GM21447 (cell line): ENCODE results near the gene BABAM2.
"Not testable (repeated sequence)": the region's sequence is repeated elsewhere in the genome, so short reads cannot be mapped to it uniquely, and the experiment has no call there.

Source experiments
- ATAC-seq: cut with Tn5 transposase; IDR thresholded peaks from one replicate; pipeline ENCODE4 v1.9.1; 2021; ENCODE audit not compliant: unreplicated experiment

BABAM2 gene

DNA sequence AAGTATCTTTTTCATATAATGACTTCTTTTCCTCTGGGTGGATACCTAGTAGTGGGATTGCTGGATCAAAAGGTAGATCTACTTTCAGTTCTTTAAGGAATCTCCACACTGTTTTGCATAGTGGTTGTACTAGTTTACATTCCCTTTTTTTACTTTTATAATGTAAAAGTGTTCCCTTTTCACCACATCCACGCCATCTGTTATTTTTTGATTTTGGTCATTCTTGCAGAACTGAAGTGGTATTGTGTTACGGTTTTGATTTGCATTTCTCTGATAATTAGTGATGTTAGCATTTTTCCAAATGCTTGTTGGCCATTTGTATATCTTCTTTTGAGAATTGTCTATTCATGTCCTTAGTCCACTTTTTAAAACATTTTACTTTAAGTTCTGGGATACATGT is 127.9 kb downstream of the BABAM2 start:
- not testable (repeated sequence) for ATAC-seq

DNA sequence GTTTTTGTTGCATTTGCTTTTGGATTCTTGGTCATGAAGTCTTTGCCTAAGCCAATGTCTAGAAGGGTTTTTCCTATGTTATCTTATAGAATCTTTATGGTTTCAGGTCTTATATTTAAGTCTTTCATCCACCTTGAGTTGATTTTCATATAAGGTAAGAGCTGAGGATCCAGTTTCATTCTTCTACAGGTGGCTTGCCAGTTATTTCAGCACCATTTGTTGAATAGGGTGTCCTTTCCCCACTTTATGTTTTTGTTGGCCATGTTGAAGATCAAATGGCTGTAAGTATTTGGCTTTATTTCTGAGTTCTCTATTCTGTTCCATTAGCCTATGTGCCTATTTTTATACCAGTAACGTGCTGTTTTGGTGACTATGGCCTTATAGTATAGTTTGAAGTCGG is 129.0 kb downstream of the BABAM2 start:
- ATAC-seq: not testable (repeated sequence)

DNA sequence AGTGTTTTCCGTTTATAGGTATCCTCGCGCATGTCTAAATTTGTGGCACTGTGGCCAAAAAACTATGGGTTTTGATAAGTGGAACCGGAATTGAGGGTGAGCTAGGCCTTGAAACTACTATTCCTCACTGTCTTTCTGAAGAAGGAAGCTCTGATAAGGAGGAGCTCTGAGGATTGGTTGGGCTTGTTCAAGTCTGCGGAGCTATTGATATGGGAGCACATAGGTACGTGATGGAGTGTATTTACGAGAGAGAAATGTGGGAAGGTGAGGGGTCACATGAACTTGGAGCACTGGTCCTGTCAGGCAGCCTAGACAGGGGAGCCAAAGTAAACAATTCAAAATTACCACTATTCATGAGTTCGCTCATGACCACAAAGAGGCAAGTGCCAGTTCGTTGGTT is 131.4 kb downstream of the BABAM2 start:
- ATAC-seq: no peak

DNA sequence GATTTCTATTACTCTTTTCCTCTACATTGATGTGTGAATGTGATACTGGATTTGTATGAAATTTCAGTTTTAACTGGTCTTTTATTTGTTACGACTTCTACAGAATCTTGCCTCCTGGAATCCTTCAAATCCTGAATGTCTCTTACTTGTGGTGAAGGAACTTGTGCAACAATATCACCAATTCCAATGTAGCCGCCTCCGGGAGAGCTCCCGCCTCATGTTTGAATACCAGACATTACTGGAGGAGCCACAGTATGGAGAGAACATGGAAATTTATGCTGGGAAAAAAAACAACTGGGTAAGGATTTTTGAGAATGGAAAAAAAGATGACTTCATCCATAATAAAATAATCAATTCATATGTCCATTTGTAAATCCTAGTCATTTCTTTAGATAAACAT is 134.6 kb downstream of the BABAM2 start:
- ATAC-seq: no peak

DNA sequence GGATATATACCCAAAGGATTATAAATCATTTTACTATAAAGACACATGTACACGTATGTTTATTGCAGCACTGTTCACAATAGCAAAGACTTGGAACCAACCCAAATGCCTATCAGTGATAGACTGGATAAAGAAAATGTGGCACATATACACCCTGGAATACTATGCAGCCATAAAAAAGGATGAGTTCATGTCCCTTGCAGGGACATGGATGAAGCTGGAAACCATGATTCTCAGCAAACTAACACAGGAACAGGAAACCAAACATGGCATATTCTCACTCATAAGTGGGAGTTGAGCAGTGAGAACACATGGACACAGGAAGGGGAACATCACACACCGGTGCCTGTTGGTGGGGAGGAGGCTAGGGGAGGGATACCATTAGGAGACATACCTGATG is 135.7 kb downstream of the BABAM2 start:
- not testable (repeated sequence) for ATAC-seq

DNA sequence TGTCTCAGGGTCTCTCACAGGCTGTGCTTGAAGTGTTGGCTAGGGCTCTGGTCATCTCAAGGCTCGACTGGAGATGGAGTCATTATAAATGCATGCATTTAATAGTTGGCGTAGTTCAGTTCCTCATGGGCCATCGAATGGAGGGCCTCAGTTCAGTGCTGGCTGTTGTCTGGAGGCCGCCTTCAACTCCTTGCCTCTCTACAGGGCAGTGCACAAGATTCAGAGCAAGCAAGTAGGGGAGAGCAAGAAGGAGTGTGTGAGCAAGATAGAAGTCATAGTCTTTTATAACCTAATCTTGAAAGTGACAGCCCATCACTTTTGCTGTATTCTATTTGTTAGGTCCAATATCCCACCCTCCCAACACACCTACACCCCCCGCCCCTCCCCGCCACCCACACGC is 137.5 kb downstream of the BABAM2 start:
- no peak for ATAC-seq

DNA sequence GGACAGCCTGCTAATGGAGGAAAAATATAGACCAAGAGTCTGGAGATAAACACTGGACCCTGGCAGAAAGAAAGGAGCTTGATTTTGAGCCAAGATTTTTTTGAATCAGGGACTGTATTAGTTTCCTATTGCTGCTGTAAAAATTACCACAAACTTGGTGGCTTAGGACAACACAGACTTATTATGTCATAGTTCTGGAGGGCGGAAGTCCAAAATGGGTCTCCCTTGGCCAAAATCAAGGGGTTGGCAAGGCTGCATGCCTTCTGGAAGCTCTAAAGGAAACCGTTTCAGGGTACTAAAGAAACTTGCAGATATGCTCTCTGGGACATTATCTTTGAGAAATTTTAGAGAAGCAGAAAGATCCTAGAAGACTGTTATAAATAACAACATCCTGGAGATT is 140.1 kb downstream of the BABAM2 start:
- ATAC-seq: no peak

DNA sequence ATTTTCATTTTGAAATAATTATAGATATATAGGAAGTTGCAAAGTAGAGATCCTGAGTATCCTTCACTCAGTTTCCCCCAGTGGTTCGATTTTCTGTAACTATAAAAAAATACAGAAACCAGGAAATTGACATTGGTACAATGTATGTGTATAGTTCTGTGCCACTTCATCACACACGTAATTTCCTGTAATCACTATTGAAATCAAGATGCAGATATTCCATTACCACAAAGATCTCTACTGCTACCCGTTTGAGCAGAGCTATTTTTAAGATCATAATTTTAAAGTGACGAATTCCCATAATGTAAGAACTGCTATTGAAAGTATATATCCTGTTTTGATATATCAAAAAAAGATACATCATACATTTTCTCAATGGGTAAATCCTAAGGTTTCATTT is 142.3 kb downstream of the BABAM2 start:
- ATAC-seq: no peak

DNA sequence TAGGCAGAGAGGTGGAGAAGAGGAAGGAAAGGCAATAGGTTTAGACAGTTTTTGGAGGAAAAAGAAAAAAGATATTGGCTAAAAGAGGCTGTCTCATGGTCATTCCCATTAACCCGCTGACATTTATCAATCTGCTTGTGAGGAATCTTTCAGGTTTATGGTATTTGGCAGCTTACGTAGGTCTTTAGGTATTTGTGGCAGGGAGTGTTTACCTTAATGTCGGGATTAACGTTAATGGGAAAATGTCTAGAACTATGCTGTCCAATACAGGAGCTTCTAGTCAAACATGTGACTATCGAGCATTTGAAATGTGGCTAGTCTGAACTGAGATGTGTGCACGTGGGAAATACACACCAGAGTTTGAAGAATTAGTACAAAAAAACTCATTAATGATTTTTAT is 144.2 kb downstream of the BABAM2 start:
- no peak for ATAC-seq

DNA sequence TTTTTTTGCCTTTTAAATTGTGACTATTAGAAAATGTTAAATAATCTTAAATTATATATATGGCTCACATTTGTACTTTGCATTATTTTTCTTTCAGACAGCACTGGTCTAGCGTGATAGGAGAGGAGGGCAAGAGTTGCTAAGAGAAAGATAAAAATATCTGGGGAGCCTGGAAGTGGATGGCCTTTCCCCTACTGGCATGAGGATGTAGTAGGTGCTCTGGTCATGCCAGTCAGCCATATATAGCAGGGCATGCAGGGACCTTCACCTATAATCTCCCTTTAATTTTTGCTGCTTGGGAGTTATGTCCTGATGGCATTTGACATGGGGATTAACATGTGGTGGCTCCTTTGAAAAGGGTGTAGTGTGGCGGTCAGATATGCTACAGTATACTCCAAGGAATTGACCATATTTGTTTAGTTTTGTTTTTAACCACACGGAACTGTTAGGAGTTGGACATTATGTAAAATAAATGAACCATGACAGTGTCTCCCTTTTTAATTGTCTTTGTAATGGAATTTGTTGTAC is 144.7 kb downstream of the BABAM2 start:
- ATAC-seq: no peak

DNA sequence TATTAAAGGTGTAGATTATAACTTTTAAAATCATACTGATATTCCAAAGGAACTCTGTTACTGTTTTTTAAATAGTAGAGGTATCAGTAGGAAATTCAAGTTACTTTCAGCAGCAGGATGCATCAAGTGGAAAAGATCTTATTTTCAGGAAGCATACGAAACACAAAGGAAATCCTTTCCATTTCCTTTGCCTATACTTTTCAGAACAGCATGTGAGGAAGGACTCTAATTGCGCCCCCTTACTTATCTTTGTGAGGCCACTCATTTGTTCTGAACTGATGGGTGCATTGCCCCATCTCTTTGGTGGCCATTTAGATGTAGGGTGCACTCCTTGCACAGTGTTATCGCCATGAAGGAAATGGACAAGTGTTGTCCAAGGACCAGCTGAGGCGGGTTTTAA is 145.3 kb downstream of the BABAM2 start:
- ATAC-seq: no peak

DNA sequence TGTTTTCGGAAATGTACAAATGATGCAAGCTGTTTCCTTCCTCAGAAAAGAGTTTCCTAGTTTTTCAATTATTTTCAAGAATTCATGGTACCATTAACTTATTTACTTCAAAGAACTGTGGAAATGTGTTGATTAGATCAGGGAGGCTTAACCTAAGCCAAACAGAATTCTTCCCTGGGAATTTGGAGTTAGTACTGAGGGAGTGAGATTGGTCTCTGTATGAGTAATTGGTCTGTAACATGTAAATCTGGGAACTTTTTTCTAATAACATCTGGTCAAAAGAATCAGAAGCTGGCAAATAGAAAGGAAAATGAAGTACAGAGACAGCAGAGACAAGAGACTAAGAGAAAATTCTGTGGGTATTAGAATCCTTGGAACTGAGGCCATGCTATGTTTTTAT is 145.8 kb downstream of the BABAM2 start:
- ATAC-seq: no peak

DNA sequence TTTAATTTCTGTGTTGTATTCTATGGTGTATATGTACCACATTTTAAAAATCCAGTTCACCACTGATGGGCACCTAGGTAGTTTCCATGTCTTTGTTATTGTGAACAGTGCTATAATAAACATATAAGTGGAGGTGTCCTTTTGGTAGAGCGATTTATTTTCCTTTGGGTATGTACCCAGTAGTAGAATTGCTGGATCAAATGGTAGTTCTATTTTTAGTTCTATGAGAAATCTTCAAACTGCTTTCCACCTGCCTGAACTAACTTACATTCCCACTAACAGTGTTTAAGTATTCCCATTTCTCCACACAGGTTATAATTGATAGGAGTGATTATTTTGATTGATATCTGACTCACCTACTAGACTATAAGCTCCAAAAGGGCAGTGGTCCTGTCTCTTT is 148.2 kb downstream of the BABAM2 start:
- no peak for ATAC-seq

DNA sequence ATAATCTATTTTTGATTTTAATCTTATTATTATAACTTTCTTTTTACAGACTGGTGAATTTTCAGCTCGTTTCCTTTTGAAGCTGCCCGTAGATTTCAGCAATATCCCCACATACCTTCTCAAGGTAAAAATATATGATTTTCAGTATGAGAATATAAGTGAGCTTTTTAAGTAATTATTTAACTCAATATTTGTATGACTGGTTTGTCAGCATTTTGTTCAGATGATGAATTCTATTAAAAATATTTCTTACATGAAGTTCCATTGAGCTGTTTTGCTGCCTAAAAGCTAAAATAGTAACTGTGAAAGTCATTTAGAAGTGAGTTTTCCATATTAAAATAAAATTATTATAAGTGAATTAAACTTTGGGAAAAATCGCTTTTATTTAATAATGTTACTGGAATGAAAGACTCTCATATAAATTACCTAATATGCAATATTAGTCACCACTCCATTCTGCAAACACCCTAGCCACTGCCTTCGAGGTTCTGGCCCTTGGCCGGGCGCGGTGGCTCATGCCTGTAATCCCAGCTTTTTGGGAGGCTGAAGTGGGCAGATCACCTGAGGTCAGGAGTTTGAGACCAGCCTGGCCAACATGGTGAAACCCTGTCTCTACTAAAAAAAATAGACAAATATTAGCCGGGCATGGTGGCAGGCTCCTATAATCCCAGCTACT is 155.3 kb downstream of the BABAM2 start:
- no peak for ATAC-seq

DNA sequence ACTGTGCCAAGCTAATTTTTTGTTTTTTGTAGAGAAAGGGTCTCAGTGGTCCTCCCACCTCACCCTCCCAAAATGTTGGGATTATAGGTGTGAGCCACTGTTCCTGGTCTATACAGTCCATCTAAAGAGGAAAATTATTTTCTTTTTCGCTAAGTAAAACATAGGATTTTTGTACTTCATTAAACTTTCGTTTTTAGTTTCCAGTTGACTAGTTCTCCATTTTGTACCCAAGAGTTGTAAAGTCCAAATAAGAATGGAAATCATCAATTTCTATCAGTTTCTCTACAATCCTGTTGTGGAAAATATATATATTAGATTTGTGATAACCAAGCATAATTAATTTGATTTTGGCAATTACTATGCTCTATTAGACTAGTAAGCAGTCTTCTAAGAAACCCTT is 156.4 kb downstream of the BABAM2 start:
- ATAC-seq: no peak

DNA sequence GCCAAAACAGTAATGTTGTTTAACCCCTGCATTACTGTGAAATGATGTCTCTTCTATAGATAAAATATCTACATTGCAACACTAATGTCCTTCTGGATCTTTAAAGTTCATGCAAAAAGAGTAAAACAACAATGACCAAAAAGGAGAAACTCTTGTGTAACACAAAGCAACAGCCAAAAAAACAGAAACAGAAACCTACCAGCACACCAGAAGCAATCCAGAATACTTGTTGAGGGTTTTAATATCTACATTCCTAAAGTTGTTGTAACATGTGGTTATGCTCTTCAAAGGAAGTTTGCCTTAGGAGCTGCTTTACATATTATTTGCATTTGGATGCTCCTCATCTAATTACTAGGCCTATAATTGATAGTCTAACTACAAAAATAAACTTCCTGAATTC is 157.2 kb downstream of the BABAM2 start:
- ATAC-seq: no peak

DNA sequence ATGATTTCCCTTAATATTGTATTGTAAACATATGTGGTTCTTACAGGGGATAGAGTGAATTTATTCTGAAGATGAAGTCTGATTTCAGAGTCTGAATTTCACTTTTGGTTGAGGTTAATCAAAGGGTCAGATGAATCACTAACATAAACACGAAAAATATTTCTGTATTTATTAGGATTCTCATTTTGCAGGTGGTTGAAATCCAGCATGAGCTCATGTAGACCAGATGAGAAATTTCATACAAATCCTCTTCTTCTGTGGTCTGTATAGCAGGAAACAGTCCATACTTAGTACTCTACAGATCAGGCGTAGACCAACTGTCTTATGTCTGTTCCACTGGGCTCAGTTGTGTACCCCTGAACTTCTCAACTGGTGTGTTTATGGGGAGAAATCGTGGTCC is 157.8 kb downstream of the BABAM2 start:
- ATAC-seq: no peak

DNA sequence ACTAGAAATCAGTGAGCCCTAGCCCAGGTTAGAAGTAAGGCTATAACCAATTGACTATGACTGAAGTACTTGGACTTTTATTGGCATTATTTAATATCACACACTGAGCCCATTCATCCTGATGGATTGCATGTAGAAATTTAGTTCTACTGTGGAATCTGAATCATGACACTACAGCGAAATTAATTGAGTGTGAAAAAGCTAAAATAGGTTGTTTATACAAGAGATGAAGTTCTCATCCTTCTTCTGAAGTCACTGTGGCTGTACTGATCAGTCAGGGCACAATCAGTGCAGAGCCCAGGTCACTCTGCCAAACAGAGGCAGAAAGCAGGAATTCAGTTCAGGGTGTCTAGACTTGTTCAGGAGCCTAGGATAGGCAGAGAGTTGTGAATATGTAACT is 158.9 kb downstream of the BABAM2 start:
- ATAC-seq: no peak

DNA sequence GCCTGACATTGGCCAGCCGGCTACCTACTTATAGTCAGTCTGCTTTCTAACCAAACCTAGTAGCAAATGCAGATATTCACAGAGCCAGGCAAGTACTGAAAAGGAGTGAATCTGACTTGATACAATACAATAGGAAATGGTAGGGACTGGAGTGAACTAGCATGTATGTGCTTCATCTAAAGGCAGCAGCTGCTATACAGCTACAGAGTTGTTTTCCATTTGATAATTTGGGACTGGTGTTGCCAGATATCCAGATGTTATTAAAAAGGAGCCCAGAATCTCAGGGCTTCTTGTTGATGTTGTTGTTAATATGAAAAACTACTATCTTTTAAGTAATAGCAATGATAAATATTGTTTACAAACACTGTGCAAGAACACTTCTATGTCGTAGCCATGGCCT is 159.4 kb downstream of the BABAM2 start:
- no peak for ATAC-seq

DNA sequence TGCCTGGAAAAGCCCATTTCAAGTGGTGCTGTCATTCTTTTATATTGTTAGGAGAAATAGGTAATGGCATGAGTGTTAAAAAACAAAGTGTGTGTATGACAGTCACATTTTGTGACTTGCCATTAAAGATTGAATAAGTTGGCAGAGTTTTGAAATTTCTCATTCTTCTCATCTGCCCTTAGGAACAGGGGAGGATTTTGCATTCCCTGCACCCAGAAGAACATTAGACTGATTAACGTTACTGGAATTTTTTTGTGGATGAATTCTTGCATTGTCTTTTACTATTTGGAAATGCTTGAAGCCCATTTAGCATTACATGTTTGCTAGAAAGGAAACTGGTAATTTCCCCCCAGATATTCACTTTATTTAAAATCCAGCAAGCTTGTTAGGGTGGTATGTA is 162.2 kb downstream of the BABAM2 start:
- ATAC-seq: no peak

DNA sequence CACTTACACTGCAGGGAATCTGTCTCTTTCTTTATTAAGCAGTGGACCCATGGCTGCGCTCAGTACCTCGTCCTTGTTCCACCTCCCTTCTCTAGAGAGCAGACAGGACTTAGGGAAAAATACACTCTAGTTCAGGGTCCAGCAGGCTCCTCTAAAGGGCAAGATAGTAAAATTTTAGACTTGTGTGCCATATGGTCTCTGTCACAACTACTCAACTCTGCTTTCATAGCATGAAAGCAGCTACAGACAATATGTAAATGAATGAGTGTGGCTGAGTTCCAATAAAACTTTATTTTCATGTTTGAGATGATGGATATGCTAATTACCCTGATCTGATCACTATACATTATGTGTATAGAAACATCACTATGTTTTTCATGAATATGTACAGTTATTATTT is 163.1 kb downstream of the BABAM2 start:
- no peak for ATAC-seq

DNA sequence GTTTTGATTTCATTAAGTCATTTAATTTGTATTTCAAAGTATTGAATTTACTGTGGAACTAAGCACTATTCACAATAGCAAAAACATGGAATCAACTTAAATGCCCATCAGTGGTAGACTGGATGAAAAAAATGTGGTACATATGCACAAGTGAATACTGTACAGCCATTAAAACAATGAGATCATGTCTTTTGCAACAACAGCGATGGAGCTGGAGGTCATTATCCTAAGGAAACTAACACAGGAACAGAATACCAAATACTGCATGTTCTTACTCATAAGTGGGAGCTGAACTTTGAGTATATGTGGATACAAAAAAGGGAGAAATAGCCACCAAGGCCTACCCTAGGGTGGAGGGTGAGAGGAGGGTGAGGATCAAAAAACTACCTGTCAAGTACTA is 164.4 kb downstream of the BABAM2 start:
- no peak for ATAC-seq

DNA sequence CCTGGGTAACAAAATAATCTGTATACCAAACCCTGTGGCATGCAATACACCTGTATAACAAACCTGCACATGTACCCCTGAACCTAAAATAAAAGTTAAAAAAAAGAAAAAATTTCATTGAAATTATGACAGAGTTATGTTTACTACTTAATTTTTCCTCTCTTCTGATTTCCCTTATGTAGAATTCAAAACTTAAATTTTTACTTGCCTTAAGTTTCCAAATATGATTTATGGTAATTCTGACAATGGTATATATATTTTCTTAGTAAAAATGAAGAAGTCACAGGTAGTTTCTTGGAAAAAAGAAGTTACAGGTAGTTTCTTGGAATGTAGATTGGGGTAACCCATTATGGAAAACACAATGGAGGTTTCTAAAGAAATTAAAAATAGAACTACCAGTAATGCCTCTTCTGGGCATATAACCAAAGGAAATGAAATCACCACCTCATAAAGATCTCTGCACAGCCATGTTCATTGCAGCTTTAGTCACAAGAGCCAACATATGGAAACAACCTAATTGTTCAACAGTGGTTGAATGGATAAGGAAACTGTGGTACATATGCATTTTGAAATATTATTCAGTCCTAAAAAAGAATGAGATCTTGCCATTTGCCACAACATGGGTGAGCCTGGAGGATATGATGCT is 164.9 kb downstream of the BABAM2 start:
- ATAC-seq: no peak
